Measurements from ENCODE around the gene MUC4.
A peak's percentile ranks its signal among the peaks of the same experiment; 100 is the strongest.
"Not testable (repeated sequence)": the region's sequence is repeated elsewhere in the genome, so short reads cannot be mapped to it uniquely, and the experiment has no call there.

MUC4 gene

DNA sequence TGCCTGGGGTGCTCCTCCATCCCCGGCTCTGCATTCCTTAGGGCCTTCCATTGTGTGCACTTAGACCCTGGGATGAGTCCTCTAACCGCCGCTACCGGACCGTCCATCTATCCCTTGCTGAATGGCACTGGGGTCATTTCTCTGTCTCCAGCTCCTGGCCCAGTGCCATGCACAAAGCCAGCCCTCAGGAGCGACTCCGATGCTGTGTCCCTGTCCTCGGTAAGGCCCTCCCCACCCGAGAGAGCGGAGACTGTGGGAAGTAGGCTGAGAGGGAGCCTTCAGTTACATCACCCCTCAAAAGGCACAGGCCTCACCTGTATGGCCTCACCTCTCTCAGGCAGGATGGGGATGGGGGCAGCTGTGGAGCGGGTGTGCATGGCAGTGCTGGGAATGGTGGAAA lies 33.8 kb downstream of the MUC4 start:
- no peak overlapping the region for H3K4me3 ChIP-seq (ENCODE audit: low read depth, low read length)
- DNase-seq (ENCODE audit: low read depth), result no peak
- in situ Hi-C loops (cut with HindIII; ENCODE audit: low sequenced_read_pairs), result no loop called here
- TF ChIP-seq, protein P1, sequence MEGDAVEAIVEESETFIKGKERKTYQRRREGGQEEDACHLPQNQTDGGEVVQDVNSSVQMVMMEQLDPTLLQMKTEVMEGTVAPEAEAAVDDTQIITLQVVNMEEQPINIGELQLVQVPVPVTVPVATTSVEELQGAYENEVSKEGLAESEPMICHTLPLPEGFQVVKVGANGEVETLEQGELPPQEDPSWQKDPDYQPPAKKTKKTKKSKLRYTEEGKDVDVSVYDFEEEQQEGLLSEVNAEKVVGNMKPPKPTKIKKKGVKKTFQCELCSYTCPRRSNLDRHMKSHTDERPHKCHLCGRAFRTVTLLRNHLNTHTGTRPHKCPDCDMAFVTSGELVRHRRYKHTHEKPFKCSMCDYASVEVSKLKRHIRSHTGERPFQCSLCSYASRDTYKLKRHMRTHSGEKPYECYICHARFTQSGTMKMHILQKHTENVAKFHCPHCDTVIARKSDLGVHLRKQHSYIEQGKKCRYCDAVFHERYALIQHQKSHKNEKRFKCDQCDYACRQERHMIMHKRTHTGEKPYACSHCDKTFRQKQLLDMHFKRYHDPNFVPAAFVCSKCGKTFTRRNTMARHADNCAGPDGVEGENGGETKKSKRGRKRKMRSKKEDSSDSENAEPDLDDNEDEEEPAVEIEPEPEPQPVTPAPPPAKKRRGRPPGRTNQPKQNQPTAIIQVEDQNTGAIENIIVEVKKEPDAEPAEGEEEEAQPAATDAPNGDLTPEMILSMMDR (IDR thresholded peaks at IDR 0.05; ENCODE audit: low read depth, low read length, missing control alignments), result no peak

GRCh38 chr3:195774917-195775316 lies 36.8 kb downstream of the MUC4 start:
- no peak overlapping the region for H3K4me3 ChIP-seq (ENCODE audit: low read depth, low read length)
- DNase-seq (ENCODE audit: low read depth), result no peak
- in situ Hi-C loops (cut with HindIII; ENCODE audit: low sequenced_read_pairs), result no loop called here
- TF ChIP-seq, protein P1 (IDR thresholded peaks at IDR 0.05; ENCODE audit: low read depth, low read length, missing control alignments), result peak; percentile 56

GRCh38 chr3:195773956-195774537 lies 37.7 kb downstream of the MUC4 start:
- no peak overlapping the region for H3K4me3 ChIP-seq (ENCODE audit: low read depth, low read length)
- no peak for DNase-seq (ENCODE audit: low read depth)
- TF ChIP-seq, protein P1 (IDR thresholded peaks at IDR 0.05; ENCODE audit: low read depth, low read length, missing control alignments), result no peak
- in situ Hi-C loops (cut with HindIII; ENCODE audit: low sequenced_read_pairs), result no loop called here

DNA sequence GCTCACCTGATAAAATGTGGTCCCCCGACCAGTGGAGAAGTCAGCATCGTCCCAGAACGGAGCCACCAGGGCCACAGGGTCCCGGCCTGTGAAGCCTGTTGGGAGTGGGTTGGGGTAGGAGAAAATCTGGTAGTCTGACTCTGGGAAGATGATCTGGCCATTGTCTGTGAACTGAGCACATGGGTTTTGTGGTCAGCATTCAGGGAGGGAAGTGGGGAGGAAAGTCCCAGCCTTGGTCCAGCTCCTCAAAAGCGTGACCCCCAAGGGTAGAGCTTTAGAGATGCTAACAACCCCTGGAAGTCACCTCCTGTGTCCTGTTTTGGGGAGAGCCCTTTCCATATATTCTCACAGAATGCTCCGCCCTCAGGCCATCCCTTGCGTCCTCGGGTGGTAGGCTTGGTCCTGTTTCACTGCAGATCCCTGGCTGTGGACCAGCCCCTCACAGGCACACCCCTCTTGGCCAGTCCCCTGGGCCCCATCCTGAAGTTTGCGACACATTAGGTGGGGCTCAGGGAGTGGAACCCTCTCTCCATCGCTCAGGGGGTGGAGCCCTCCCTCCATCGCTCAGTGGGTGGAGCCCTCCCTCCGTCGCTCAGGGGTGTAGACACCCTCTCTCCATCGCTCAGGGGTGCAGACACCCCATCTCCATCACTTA lies 40.0 kb downstream of the MUC4 start:
- no peak for DNase-seq (ENCODE audit: low read depth)
- TF ChIP-seq, protein P1 (IDR thresholded peaks at IDR 0.05; ENCODE audit: low read depth, low read length, missing control alignments), result no peak
- no peak overlapping the region for H3K4me3 ChIP-seq (ENCODE audit: low read depth, low read length)
- in situ Hi-C loops (cut with HindIII; ENCODE audit: low sequenced_read_pairs), result no loop called here

GRCh38 chr3:195770841-195771645 lies 40.7 kb downstream of the MUC4 start:
- DNase-seq (ENCODE audit: low read depth); H3K4me3 ChIP-seq (ENCODE audit: low read depth, low read length); in situ Hi-C loops (cut with HindIII; ENCODE audit: low sequenced_read_pairs): not testable (repeated sequence)

DNA sequence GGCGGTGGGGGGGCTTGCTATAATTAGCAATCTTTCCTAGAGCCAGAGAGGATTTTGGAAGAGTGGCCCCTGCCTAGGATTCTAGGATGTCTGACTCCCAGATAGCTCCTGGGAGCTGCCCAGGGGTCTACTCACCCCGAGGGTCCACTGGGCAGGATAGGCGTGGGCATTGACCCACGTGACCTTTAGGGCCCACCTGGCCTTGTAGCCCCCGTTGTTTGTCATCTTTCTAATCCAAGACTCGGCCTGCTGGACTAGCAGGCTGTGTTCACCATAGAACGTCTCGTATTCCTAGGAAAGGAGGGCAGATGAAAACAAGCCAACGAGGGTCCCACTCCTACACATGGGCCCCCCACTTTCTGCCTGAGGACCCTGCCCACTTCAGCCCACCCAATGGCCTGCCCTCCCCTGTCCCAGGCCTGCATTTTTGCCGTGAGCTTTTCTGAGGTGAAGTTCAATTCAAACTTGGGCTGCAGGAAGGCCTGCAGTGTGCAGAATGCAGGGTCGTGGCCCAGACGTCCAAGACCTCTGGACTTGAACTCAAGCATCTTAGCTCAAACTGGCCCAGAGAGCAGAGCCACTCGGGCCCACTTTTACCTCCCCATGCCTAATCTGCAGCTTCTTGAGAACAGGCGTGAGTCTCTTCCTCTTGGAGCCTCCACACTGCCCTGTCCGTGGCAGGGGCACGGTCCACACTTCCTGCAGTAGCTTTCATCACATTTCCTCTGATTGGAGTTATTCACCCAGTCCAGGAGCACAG lies 41.5 kb downstream of the MUC4 start:
- no peak overlapping the region for H3K4me3 ChIP-seq (ENCODE audit: low read depth, low read length)
- no peak for DNase-seq (ENCODE audit: low read depth)
- in situ Hi-C loops (cut with HindIII; ENCODE audit: low sequenced_read_pairs), result no loop called here
- TF ChIP-seq, protein P1 (IDR thresholded peaks at IDR 0.05; ENCODE audit: low read depth, low read length, missing control alignments), result no peak
